AG10803 (cell line): ENCODE results near the gene ZFP30.

ENCODE experiments used
- DNase-seq: peaks from one replicate; pipeline ENCODE4 v3.0.0; 2010; ENCODE audit warnings: low read depth
- H3K4me3 ChIP-seq: 2 replicates; pipeline ENCODE4 v1.5.1; 2011; ENCODE audit warnings: mild to moderate bottlenecking, low read length, control low read depth
- TF ChIP-seq, protein P1 (sequence below): conservative IDR thresholded peaks from 2 replicates; pipeline ENCODE4 v1.5.1; 2011; ENCODE audit warnings: mild to moderate bottlenecking, low read length, control low read depth, inconsistent platforms

Gene ZFP30

DNA sequence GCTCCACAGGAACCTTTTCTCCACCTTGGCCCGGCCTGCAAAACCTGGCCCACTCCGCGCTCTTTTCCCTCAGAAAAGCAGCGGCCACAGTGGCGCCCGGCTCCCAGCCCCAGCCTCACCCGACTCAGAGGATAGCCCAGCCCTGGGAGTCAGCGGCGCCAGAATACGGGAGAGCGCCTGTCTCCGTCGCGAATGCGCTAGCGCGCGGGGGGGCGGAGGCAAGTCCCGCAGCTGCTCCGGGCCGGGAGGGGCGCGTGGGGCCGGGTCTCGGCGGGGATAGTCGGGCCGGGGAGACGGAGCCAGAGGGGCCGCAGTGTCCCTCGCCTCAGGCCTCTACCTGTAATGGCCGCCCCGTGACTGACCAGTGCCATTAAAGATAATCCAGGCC lies at the start of gene ZFP30:
Gene ZFP30 (minus strand): TSS at position 165 of the 388 bp plus-strand sequence. CDS start 7,643 bp downstream, outside the sequence.
- DNase-seq, result peak; percentile 86
- H3K4me3 ChIP-seq, result peak within 1 kb of the TSS; percentile 79

DNA sequence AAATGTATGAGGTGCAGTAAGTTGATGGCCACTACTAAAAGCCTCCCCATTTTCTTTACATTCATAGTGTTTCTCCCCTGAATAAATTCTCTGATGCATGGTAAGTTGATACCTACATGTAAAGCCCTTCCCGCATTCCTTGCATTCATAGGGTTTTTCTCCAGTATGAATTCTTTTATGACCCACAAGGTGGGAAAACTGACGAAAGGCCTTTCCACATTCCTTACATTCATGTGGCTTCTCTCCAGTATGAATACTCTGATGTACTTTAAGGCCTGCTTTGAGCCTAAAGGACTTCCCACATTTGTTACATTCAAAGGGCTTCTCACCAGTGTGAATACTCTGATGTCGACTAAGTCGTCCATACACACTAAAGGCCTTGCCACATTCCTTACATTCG lies 43.8 kb upstream of the ZFP30 start:
- TF ChIP-seq, protein P1, sequence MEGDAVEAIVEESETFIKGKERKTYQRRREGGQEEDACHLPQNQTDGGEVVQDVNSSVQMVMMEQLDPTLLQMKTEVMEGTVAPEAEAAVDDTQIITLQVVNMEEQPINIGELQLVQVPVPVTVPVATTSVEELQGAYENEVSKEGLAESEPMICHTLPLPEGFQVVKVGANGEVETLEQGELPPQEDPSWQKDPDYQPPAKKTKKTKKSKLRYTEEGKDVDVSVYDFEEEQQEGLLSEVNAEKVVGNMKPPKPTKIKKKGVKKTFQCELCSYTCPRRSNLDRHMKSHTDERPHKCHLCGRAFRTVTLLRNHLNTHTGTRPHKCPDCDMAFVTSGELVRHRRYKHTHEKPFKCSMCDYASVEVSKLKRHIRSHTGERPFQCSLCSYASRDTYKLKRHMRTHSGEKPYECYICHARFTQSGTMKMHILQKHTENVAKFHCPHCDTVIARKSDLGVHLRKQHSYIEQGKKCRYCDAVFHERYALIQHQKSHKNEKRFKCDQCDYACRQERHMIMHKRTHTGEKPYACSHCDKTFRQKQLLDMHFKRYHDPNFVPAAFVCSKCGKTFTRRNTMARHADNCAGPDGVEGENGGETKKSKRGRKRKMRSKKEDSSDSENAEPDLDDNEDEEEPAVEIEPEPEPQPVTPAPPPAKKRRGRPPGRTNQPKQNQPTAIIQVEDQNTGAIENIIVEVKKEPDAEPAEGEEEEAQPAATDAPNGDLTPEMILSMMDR, result no peak
- no peak overlapping the region for H3K4me3 ChIP-seq
- no peak for DNase-seq

More for the DNA sequence above, at the start of gene ZFP30:
- TF ChIP-seq, protein P1, result no peak

DNA sequence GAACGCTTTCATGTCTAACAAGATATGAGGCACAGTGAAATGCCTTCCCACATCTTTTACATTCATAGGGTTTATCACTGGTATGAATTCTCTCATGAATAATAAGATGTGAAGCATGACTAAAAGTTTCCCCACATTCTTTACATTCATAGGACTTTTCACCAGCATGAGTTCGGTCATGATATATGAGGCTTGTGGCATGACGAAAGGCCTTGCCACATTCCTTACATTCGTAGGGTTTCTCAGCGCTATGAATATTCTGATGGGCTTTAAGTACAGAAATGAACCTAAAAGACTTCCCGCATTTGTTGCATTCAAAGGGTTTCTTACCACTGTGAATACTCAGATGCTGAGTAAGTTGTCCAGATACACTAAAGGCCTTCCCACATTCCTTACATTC lies 43.0 kb upstream of the ZFP30 start:
- H3K4me3 ChIP-seq, result no peak overlapping the region
- no peak for DNase-seq
- TF ChIP-seq, protein P1, result no peak

DNA sequence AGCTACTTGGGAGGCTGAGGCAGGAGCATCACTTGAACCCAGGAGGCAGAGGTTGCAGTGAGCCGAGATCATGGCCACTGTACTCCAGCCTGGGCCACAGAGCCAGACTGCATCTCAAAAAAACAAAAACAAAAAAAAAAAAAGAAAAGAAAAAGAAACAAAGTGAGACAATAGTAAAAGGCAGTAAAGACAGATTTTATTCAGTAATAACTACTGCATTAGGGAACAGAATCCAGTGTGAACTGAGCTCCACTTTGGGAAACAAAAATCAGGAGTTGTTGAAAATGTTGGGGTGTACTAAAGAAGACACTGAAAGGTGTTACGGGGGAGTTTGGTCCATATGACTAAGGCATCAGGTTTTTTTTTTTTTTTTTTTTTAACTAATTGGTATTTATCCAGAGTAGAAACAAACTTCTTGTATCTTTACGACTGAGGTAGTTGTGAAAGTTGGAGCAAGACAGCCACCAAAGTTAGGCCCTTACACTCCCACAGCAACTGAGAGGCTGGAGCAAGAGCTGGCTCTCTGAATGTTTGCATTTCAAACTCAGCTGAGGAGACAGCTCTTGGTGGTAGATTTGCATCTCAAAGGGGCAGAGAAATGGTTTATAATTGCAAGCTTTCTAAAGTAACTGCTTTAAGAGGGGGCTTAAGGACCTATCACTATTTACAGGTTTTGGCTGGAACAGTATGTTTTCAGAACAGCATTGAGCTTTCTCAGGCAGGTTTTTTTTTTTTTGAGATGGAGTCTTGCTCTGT lies 40.1 kb upstream of the ZFP30 start:
- DNase-seq, result no peak
- no peak overlapping the region for H3K4me3 ChIP-seq
- TF ChIP-seq, protein P1, result no peak

DNA sequence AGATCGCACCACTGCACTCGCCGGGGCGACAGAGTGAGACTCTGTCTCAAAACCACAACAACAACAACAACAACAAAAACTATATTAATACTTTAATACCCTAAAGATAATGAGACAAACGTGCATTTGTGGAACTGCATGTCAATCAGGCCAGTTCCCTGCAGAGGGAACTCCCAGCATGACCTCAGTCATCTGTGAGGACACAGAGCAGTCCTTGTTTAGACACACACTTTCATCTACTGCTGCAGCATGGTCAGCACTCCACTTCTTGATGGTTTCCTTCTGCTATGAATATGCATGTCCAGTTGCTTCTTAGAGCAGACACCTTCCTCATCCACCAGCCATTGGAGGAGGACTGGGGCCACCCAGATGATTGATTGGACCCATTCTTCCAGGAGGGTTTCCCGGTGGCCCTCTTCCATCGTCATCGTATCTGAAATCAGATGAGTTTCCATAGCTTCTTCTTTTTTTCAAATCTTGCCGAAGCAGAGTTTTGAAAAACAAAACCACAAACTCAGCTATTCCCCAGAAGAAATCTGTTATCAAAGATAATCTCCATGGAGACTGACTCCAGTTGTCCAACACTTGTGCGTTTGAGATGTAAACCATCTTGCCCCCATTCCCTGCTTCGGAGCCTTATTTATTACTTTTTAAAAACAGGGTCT lies 37.8 kb upstream of the ZFP30 start:
- TF ChIP-seq, protein P1, result no peak
- no peak overlapping the region for H3K4me3 ChIP-seq
- DNase-seq, result no peak

DNA sequence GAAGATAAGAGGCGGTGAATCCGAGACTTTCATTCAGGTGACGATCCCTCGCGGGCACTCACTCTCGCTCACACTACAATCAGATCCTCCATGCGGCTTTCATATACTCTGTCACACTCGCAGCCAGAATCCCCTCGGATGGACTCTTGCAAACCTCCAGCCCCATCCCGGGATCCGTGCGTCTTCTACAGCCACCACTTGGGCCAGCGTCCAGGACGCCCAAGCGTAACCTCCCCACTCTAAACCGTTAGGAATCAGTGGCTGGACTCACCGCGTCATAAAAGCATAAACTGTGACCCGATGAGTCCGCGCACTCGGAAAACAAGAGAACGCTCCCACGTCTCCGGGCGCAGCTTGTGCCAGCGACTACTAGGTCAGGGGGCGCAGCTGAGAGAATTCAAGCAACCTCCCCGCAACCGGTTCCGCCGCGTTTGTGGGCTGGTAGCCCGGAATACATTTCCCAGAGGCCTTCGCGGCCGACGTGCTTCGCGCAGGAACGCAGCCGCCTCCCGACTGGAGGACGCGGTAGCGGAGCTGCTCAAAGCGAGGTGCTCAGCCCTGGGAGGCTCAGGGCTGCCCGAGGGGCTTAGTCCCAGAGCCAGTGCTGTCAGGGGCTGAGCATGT lies 36.7 kb upstream of the ZFP30 start:
- peak; percentile 76 for DNase-seq
- TF ChIP-seq, protein P1, result no peak
- peak overlapping the region; percentile 76 for H3K4me3 ChIP-seq
